Lower lobe of right lung (tissue), 2 donors: ENCODE data around the gene HAND2. TPM values are rescaled to one million over a fixed set of nuclear protein-coding genes. Genes with fewer than 3 reads are reported as not detected.

Source experiments
- ATAC-seq, 2 donors: fragments of 200-7000 bp; cut with Tn5 transposase; one replicate each; pipeline ENCODE4 v1.9.1; 2020 to 2022; ENCODE audit warnings: mild to moderate bottlenecking in 2 of 2, moderate library complexity in 2 of 2
- DNase-seq: peaks from one replicate; pipeline ENCODE4 v3.0.0-alpha.2; 2020
- H3K27ac ChIP-seq: fragments of 200-600 bp; one replicate; pipeline ENCODE4 v1.8.0; 2022
- H3K27me3 ChIP-seq: fragments of 200-600 bp; one replicate; pipeline ENCODE4 v1.8.0; 2022; ENCODE audit warnings: low read depth
- H3K36me3 ChIP-seq: fragments of 200-600 bp; one replicate; pipeline ENCODE4 v1.8.0; 2022; ENCODE audit warnings: mild to moderate bottlenecking
- H3K4me1 ChIP-seq: fragments of 200-600 bp; one replicate; pipeline ENCODE4 v1.8.0; 2022
- H3K4me3 ChIP-seq: fragments of 200-600 bp; one replicate; pipeline ENCODE4 v1.8.0; 2022; ENCODE audit warnings: mild to moderate bottlenecking
- H3K9me3 ChIP-seq: fragments of 200-600 bp; one replicate; pipeline ENCODE4 v1.8.0; 2022
- CTCF ChIP-seq: fragments of 200-600 bp; IDR thresholded peaks from one replicate; pipeline ENCODE4 v1.8.0; 2022; ENCODE audit warnings: antibody characterized with exemption, mild to moderate bottlenecking
- intact Hi-C: fragments of 100-400 bp; cut with DNase I; formaldehyde crosslinking; loops from one replicate; pipeline ENCODE4 v1.11.0; 2022
- total RNA-seq: library from RNA; stranded (reverse); fragmentation: NEBNext Ultra II Directional; extraction: Animal tissue kit (Norgen Biotek cat#: 25700); gene quantifications from one replicate; pipeline ENCODE4 v1.2.1, GENCODE V29; 2021
- donor health status: DM: no; HTN: yes; CAD: no; lungs with severe emphysema.

HAND2 gene
- total RNA-seq, 1 donor from 2014 or later = 0.35 TPM

- H3K27me3 ChIP-seq = peaks cover 100% of the 10 kb centered on the region
- DNase-seq (no peak), ATAC-seq (no peak)
- H3K36me3 ChIP-seq = no peaks in the 10 kb centered on the region
- H3K9me3 ChIP-seq = no peaks in the 10 kb centered on the region
- no peak overlapping the region for H3K4me3 ChIP-seq
- intact Hi-C loops = no loop called here
- peaks cover 25% of the 10 kb centered on the region for H3K4me1 ChIP-seq
- no peak for TF ChIP-seq CTCF
- no peak overlapping the region for H3K27ac ChIP-seq
Observed at GRCh38 chr4:173513651-173514050, 16.4 kb downstream of the HAND2 start.

GRCh38 chr4:173511787-173512361 lies 18.2 kb downstream of the HAND2 start:
- peaks cover 17% of the 10 kb centered on the region for H3K4me1 ChIP-seq
- H3K27ac ChIP-seq = no peak overlapping the region
- intact Hi-C loops = no loop called here
- no peak for TF ChIP-seq CTCF
- no peak for DNase-seq
- peaks cover 100% of the 10 kb centered on the region for H3K27me3 ChIP-seq
- H3K4me3 ChIP-seq = no peak overlapping the region
- ATAC-seq = no peak
- H3K36me3 ChIP-seq = no peaks in the 10 kb centered on the region
- H3K9me3 ChIP-seq = no peaks in the 10 kb centered on the region

GRCh38 chr4:173509036-173510001 lies 20.7 kb downstream of the HAND2 start:
- H3K27ac ChIP-seq = no peak overlapping the region
- peak; percentile 22 to 50 for ATAC-seq
- no peak for DNase-seq
- H3K9me3 ChIP-seq = no peaks in the 10 kb centered on the region
- peak overlapping the region; percentile 55 for H3K4me3 ChIP-seq
- peaks cover 26% of the 10 kb centered on the region for H3K4me1 ChIP-seq
- H3K36me3 ChIP-seq = no peaks in the 10 kb centered on the region
- intact Hi-C loops = no loop called here
- TF ChIP-seq CTCF = no peak
- peaks cover 100% of the 10 kb centered on the region for H3K27me3 ChIP-seq

- peaks cover 26% of the 10 kb centered on the region for H3K4me1 ChIP-seq
Observed at GRCh38 chr4:173508386-173509035, 21.5 kb downstream of the HAND2 start.

More at GRCh38 chr4:173508386-173509035, 21.5 kb downstream of the HAND2 start:
- H3K27me3 ChIP-seq = peaks cover 100% of the 10 kb centered on the region
- no peak overlapping the region for H3K27ac ChIP-seq
- DNase-seq (no peak), ATAC-seq (no peak)
- intact Hi-C loops = no loop called here
- TF ChIP-seq CTCF = no peak
- no peaks in the 10 kb centered on the region for H3K9me3 ChIP-seq
- H3K36me3 ChIP-seq = no peaks in the 10 kb centered on the region
- peak overlapping the region; percentile 55 for H3K4me3 ChIP-seq
